ENCODE measurements around the gene MED1. TPM values are rescaled to one million over a fixed set of nuclear protein-coding genes. Genes with fewer than 3 reads are reported as not detected.
A peak's percentile ranks its signal among the peaks of the same experiment; 100 is the strongest.

The MED1 gene
- total and polyA plus RNA-seq, 4 experiments from 2014 or later = 6.4 to 62.3 (median 41.2) TPM

DNA sequence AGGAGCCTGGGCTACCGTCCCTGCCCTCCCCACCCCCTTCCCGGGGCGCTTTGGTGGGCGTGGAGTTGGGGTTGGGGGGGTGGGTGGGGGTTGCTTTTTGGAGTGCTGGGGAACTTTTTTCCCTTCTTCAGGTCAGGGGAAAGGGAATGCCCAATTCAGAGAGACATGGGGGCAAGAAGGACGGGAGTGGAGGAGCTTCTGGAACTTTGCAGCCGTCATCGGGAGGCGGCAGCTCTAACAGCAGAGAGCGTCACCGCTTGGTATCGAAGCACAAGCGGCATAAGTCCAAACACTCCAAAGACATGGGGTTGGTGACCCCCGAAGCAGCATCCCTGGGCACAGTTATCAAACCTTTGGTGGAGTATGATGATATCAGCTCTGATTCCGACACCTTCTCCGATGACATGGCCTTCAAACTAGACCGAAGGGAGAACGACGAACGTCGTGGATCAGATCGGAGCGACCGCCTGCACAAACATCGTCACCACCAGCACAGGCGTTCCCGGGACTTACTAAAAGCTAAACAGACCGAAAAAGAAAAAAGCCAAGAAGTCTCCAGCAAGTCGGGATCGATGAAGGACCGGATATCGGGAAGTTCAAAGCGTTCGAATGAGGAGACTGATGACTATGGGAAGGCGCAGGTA, 11.0 kb upstream of the MED1 start:
- Mint-ChIP-seq H3K36me3 (peaks cover 0 to 25% of the 10 kb centered on the region in 2 donors), H3K4me3 (peak overlapping the region; percentile 92 to 98 (median 96)), H3K27me3 (no peaks in the 10 kb centered on the region), H3K9me3 (peaks cover 0 to 4% (median 0%) of the 10 kb centered on the region in 8 donors), H3K27ac (peak overlapping the region; percentile 91 to 99 (median 97)), H3K4me1 (peaks cover 16 to 63% (median 38%) of the 10 kb centered on the region in 4 donors)
- Histone ChIP-seq H3K4me3 (ENCODE audit: low read length in 2 of 2) (peak overlapping the region; percentile 67 to 96), H3K4me1 (ENCODE audit: insufficient read depth, low read length) (peaks cover 40% of the 10 kb centered on the region), H3K27me3 (ENCODE audit: insufficient read depth, low read length) (no peaks in the 10 kb centered on the region), H3K9me3 (ENCODE audit: control insufficient read depth in 1 of 2, low read length in 2 of 2) (no peaks in the 10 kb centered on the region), H3K36me3 (ENCODE audit: insufficient read depth, low read length) (no peaks in the 10 kb centered on the region), H3K27ac (ENCODE audit: low read depth, low read length) (peak overlapping the region; percentile 93)
- no peak for DNase-seq
- intact Hi-C loops (cut with micrococcal nuclease) = loop anchor here (1.0 to 10.0 kb wide), 5 partner anchors 11 to 518 kb away; partner anchors contain the start of genes MED1, PSMD3 and RPL19
- ChIA-PET CTCF (ENCODE audit: partially characterized antibody) (interaction anchor here (0.6 to 2.1 kb wide), 4 partner anchors 11 to 229 kb away, joined by 3 to 14 read pairs (median 3); partner anchors contain the start of gene MED1), POLR2A (ENCODE audit: partially characterized antibody) (interaction anchor here (0.6 to 5.1 kb wide), 17 partner anchors 10 to 722 kb away, joined by 3 to 167 read pairs (median 5); partner anchors contain the start of genes FBXL20, MED1, RPL19 and RPL23)

DNA sequence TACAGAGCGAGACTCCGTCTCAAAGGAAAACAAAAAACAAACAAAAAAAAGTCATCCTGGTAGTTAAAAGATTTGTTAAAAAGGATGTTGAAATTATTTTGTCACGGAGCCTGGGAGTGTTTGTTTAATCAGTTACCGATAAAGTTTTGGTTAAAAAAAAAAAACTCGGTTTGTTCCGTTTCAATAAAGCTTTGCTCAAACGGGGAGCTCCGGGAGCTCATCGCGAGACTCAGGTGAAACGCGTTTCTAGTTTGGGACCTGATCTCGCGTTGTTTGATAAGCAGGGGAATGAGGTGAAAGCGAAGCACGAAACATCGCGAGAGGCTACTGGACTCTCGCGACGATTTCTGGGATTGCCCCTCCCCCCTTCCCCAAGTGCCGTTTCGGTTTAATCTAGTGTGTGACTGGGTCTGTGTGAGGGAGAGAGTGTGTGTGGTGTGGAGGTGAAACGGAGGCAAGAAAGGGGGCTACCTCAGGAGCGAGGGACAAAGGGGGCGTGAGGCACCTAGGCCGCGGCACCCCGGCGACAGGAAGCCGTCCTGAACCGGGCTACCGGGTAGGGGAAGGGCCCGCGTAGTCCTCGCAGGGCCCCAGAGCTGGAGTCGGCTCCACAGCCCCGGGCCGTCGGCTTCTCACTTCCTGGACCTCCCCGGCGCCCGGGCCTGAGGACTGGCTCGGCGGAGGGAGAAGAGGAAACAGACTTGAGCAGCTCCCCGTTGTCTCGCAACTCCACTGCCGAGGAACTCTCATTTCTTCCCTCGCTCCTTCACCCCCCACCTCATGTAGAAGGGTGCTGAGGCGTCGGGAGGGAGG, 10.3 kb upstream of the MED1 start, which contains the start of gene CDK12:
TSS of gene CDK12 (plus strand) at position 374 of the 813 bp plus-strand sequence. CDS start 586 bp downstream, outside the sequence.
- ChIA-PET CTCF (ENCODE audit: partially characterized antibody) (interaction anchor here (0.6 to 2.1 kb wide), 3 partner anchors 10 to 229 kb away, joined by 3 to 14 read pairs (median 3); partner anchors contain the start of gene MED1), POLR2A (ENCODE audit: partially characterized antibody) (interaction anchor here (0.6 to 5.1 kb wide), 26 partner anchors 9 to 723 kb away, joined by 3 to 167 read pairs (median 4); partner anchors contain the start of genes FBXL20, MED1, MED24 and RPL19)
- no peaks in the 10 kb centered on the region for H3K27me3 ChIP-seq (ENCODE audit: insufficient read depth, low read length)
- H3K36me3 Mint-ChIP-seq = peaks cover 0 to 22% of the 10 kb centered on the region in 2 donors
- H3K4me3 ChIP-seq (ENCODE audit: low read length in 2 of 2) = peak within 1 kb of the TSS; percentile 67 to 96
- peaks cover 14 to 57% (median 34%) of the 10 kb centered on the region in 4 donors for H3K4me1 Mint-ChIP-seq
- peak within 1 kb of the TSS; percentile 91 to 99 (median 97) for H3K27ac Mint-ChIP-seq
- intact Hi-C loops (cut with micrococcal nuclease) = loop anchor here (1.0 to 10.0 kb wide), 5 partner anchors 10 to 519 kb away; partner anchors contain the start of genes MED1, PSMD3 and RPL19
- H3K4me1 ChIP-seq (ENCODE audit: insufficient read depth, low read length) = peaks cover 40% of the 10 kb centered on the region
- H3K36me3 ChIP-seq (ENCODE audit: insufficient read depth, low read length) = no peaks in the 10 kb centered on the region
- peak; percentile 95 to 98 (median 96) for DNase-seq
- H3K9me3 Mint-ChIP-seq = peaks cover 0 to 4% (median 0%) of the 10 kb centered on the region in 8 donors
- H3K4me3 Mint-ChIP-seq = peak within 1 kb of the TSS; percentile 92 to 98 (median 96)
- peak within 1 kb of the TSS; percentile 93 for H3K27ac ChIP-seq (ENCODE audit: low read depth, low read length)
- H3K9me3 ChIP-seq (ENCODE audit: control insufficient read depth in 1 of 2, low read length in 2 of 2) = no peaks in the 10 kb centered on the region
- no peaks in the 10 kb centered on the region for H3K27me3 Mint-ChIP-seq

DNA sequence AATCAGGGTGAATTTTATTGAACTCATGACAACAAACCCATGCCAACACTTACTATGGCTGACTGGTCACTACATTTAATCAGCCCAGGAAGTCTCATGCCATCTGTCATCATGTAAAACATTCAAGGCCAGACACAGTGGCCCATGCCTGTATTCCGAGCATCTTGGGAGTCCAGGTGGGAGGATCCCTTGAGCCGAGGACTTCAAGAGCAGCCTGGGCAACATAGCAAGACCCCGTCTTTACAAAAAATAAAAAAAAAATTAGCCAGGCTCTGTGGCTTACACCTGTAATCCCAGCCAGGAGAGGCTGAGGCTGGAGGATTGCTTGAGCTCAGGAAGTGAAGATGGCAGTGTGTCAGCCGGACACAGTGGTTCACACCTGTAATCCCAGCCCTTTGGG, 4.9 kb upstream of the MED1 start:
- no peaks in the 10 kb centered on the region for H3K9me3 ChIP-seq (ENCODE audit: control insufficient read depth in 1 of 2, low read length in 2 of 2)
- Mint-ChIP-seq H3K36me3 (peaks cover 0 to 4% of the 10 kb centered on the region in 2 donors), H3K9me3 (no peaks in the 10 kb centered on the region), H3K27ac (no peak overlapping the region), H3K4me3 (no peak overlapping the region), H3K4me1 (peaks cover 4 to 23% (median 14%) of the 10 kb centered on the region in 4 donors), H3K27me3 (no peaks in the 10 kb centered on the region)
- POLR2A ChIA-PET (ENCODE audit: partially characterized antibody) = no interaction called here
- H3K4me1 ChIP-seq (ENCODE audit: insufficient read depth, low read length) = peaks cover 18% of the 10 kb centered on the region
- DNase-seq = no peak
- no peaks in the 10 kb centered on the region for H3K27me3 ChIP-seq (ENCODE audit: insufficient read depth, low read length)
- CTCF ChIA-PET (ENCODE audit: partially characterized antibody) = no interaction called here
- H3K27ac ChIP-seq (ENCODE audit: low read depth, low read length) = no peak overlapping the region
- H3K4me3 ChIP-seq (ENCODE audit: low read length in 2 of 2) = no peak overlapping the region
- intact Hi-C loops (cut with micrococcal nuclease) = no loop called here
- no peaks in the 10 kb centered on the region for H3K36me3 ChIP-seq (ENCODE audit: insufficient read depth, low read length)

DNA sequence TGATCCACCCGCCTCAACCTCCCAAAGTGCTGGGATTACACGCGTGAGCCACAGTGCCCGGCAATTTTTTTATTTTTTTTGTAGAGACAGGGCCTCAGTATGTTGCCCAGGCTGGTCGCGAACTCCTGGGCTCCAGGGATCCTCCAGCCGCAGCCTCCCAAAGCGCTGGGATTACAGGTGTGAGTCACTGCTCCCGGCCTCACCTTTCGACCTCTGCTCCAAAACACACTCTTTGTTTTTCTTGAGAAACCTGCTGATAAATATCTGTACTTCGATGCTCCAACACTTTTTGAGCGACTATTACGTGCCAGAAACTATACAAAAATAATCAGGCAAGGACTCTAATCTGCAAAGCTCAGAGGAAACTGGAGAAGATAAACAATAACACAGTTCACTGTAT, 1.0 kb downstream of the MED1 start:
- ChIA-PET CTCF (ENCODE audit: partially characterized antibody) (no interaction called here), POLR2A (ENCODE audit: partially characterized antibody) (interaction anchor here (1.2 to 3.8 kb wide), 3 partner anchors 12 to 31 kb away, joined by 3 to 167 read pairs (median 5); partner anchors contain the start of gene CDK12)
- H3K4me1 ChIP-seq (ENCODE audit: insufficient read depth, low read length) = peaks cover 29% of the 10 kb centered on the region
- H3K27me3 ChIP-seq (ENCODE audit: insufficient read depth, low read length) = no peaks in the 10 kb centered on the region
- no peaks in the 10 kb centered on the region for H3K9me3 ChIP-seq (ENCODE audit: control insufficient read depth in 1 of 2, low read length in 2 of 2)
- H3K27ac Mint-ChIP-seq = peak overlapping the region in 6 of 7 donors; percentile 64 to 99 (median 98)
- peak overlapping the region; percentile 83 for H3K27ac ChIP-seq (ENCODE audit: low read depth, low read length)
- DNase-seq = no peak
- peaks cover under 1% of the 10 kb centered on the region for H3K36me3 ChIP-seq (ENCODE audit: insufficient read depth, low read length)
- H3K4me3 Mint-ChIP-seq = peak overlapping the region; percentile 11 to 97 (median 94)
- peak overlapping the region in 1 of 2 donors; percentile 94 for H3K4me3 ChIP-seq (ENCODE audit: low read length in 2 of 2)
- H3K4me1 Mint-ChIP-seq = peaks cover 12 to 32% (median 22%) of the 10 kb centered on the region in 4 donors
- no peaks in the 10 kb centered on the region for H3K9me3 Mint-ChIP-seq
- H3K27me3 Mint-ChIP-seq = no peaks in the 10 kb centered on the region
- H3K36me3 Mint-ChIP-seq = peaks cover 5 to 26% of the 10 kb centered on the region in 2 donors
- intact Hi-C loops (cut with micrococcal nuclease) = no loop called here

- Mint-ChIP-seq H3K9me3 (no peaks in the 10 kb centered on the region), H3K27ac (no peak overlapping the region), H3K36me3 (peaks cover 16 to 43% of the 10 kb centered on the region in 2 donors), H3K4me1 (peaks cover 16 to 38% (median 26%) of the 10 kb centered on the region in 4 donors), H3K4me3 (no peak overlapping the region), H3K27me3 (no peaks in the 10 kb centered on the region)
- Histone ChIP-seq H3K36me3 (ENCODE audit: insufficient read depth, low read length) (peaks cover 5% of the 10 kb centered on the region), H3K4me1 (ENCODE audit: insufficient read depth, low read length) (peaks cover 28% of the 10 kb centered on the region), H3K9me3 (ENCODE audit: control insufficient read depth in 1 of 2, low read length in 2 of 2) (no peaks in the 10 kb centered on the region), H3K27me3 (ENCODE audit: insufficient read depth, low read length) (no peaks in the 10 kb centered on the region), H3K27ac (ENCODE audit: low read depth, low read length) (no peak overlapping the region), H3K4me3 (ENCODE audit: low read length in 2 of 2) (no peak overlapping the region)
- intact Hi-C loops (cut with micrococcal nuclease) = no loop called here
- ChIA-PET CTCF (ENCODE audit: partially characterized antibody) (no interaction called here), POLR2A (ENCODE audit: partially characterized antibody) (interaction anchor here (0.7 kb wide), 1 partner anchor 13 kb away, joined by 4 read pairs; the partner anchor contains the start of gene CDK12)
- no peak for DNase-seq
These were observed 3.5 kb downstream of the MED1 start for GRCh38 chr17:39447561-39447960.

DNA sequence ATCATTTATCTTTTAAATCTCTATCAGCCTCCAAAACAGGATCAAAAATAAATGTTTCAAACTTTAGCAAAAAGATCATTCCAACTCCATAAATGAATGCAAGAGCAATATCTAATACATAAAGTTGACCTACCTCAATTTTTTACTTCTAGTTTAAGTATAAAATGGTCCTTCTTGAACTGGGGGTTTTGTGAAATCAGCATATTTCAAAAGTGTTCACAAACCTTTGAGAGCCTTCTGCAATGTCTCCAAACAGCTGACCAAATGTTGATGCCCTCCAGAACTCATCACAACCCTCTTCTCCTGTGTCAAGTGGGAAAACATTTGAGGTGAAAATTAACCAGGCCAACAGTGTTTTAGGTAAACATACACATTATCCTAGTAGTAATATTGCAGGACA, 7.7 kb downstream of the MED1 start:
- ChIA-PET CTCF (ENCODE audit: partially characterized antibody) (no interaction called here), POLR2A (ENCODE audit: partially characterized antibody) (no interaction called here)
- no peaks in the 10 kb centered on the region for H3K27me3 ChIP-seq (ENCODE audit: insufficient read depth, low read length)
- H3K36me3 ChIP-seq (ENCODE audit: insufficient read depth, low read length) = peaks cover 32% of the 10 kb centered on the region
- no peak overlapping the region for H3K4me3 Mint-ChIP-seq
- H3K4me3 ChIP-seq (ENCODE audit: low read length in 2 of 2) = no peak overlapping the region
- no peaks in the 10 kb centered on the region for H3K27me3 Mint-ChIP-seq
- H3K9me3 Mint-ChIP-seq = no peaks in the 10 kb centered on the region
- H3K27ac Mint-ChIP-seq = no peak overlapping the region
- no peaks in the 10 kb centered on the region for H3K9me3 ChIP-seq (ENCODE audit: control insufficient read depth in 1 of 2, low read length in 2 of 2)
- peaks cover 4% of the 10 kb centered on the region for H3K4me1 ChIP-seq (ENCODE audit: insufficient read depth, low read length)
- H3K27ac ChIP-seq (ENCODE audit: low read depth, low read length) = no peak overlapping the region
- peaks cover 6 to 19% (median 10%) of the 10 kb centered on the region in 4 donors for H3K4me1 Mint-ChIP-seq
- no peak for DNase-seq
- H3K36me3 Mint-ChIP-seq = peaks cover 43 to 67% of the 10 kb centered on the region in 2 donors
- intact Hi-C loops (cut with micrococcal nuclease) = no loop called here
